Mesendoderm (in vitro differentiated cells): ENCODE data around the gene ABI3.

Experiments used
- DNase-seq: peaks from one replicate; pipeline ENCODE4 v3.0.0; 2013
- H2AK5ac ChIP-seq: 2 replicates; pipeline ENCODE4 v1.6.1; 2013; ENCODE audit warnings: low read length, inconsistent platforms
- H2BK120ac ChIP-seq: 2 replicates; pipeline ENCODE4 v1.6.1; 2013; ENCODE audit warnings: low read depth, mild to moderate bottlenecking, low read length, moderate library complexity, mixed read lengths
- H2BK15ac ChIP-seq: replicated peaks from 2 replicates; pipeline ENCODE4 v1.6.1; 2013; ENCODE audit warnings: low read depth, mild to moderate bottlenecking, moderate library complexity
- H2BK5ac ChIP-seq: 2 replicates; pipeline ENCODE4 v1.6.1; 2013; ENCODE audit warnings: low read length, inconsistent platforms
- H3K18ac ChIP-seq: 2 replicates; pipeline ENCODE4 v1.6.1; 2013; ENCODE audit warnings: mild to moderate bottlenecking, low read length, mixed read lengths
- H3K23ac ChIP-seq: one replicate; pipeline ENCODE4 v1.6.1; 2013; ENCODE audit warnings: low read length
- H3K27ac ChIP-seq: 2 replicates; pipeline ENCODE4 v1.5.1; 2013; ENCODE audit warnings: low read depth, mild to moderate bottlenecking, inconsistent platforms, low read length, moderate library complexity
- H3K27me3 ChIP-seq: 2 replicates; pipeline ENCODE4 v1.6.1; 2013; ENCODE audit warnings: low read length, control low read depth, mild to moderate bottlenecking, inconsistent platforms; ENCODE audit not compliant: insufficient read depth, poor library complexity
- H3K36me3 ChIP-seq: 2 replicates; pipeline ENCODE4 v1.6.1; 2013; ENCODE audit warnings: low read length, inconsistent platforms; ENCODE audit not compliant: control insufficient read depth, insufficient read depth
- H3K4ac ChIP-seq: one replicate; pipeline ENCODE4 v1.6.1; 2013; ENCODE audit warnings: low read depth, mild to moderate bottlenecking, low read length, moderate library complexity
- H3K4me1 ChIP-seq: 2 replicates; pipeline ENCODE4 v1.6.1; 2013; ENCODE audit warnings: low read depth, low read length, inconsistent platforms; ENCODE audit not compliant: control insufficient read depth
- H3K4me2 ChIP-seq: 2 replicates; pipeline ENCODE4 v1.6.1; 2013; ENCODE audit warnings: low read length
- H3K4me3 ChIP-seq: 2 replicates; pipeline ENCODE4 v1.5.1; 2013; ENCODE audit warnings: mild to moderate bottlenecking, low read length
- H3K56ac ChIP-seq: one replicate; pipeline ENCODE4 v1.6.1; 2013; ENCODE audit warnings: low read length
- H3K79me1 ChIP-seq: 2 replicates; pipeline ENCODE4 v1.6.1; 2013; ENCODE audit warnings: low read length, inconsistent platforms
- H3K79me2 ChIP-seq: 2 replicates; pipeline ENCODE4 v1.6.1; 2013; ENCODE audit warnings: mild to moderate bottlenecking, low read length; ENCODE audit not compliant: control insufficient read depth, insufficient read depth
- H3K9ac ChIP-seq: 2 replicates; pipeline ENCODE4 v1.6.1; 2013; ENCODE audit warnings: low read length, inconsistent platforms
- H4K5ac ChIP-seq: one replicate; pipeline ENCODE4 v1.6.1; 2013; ENCODE audit warnings: low read length
- H4K8ac ChIP-seq: one replicate; pipeline ENCODE4 v1.6.1; 2013; ENCODE audit warnings: low read depth, mild to moderate bottlenecking, control low read depth, low read length, moderate library complexity
- WGBS: extraction: QIAGEN DNeasy Blood & Tissue Kit; methylation state at CpG from one replicate; pipeline ENCODE4 v1.1.7; 2013; ENCODE audit warnings: low lambda C conversion rate, missing lambda C conversion rate; ENCODE audit not compliant: insufficient coverage; ENCODE audit errors: extremely low coverage; 5-methylcytosine and 5-hydroxymethylcytosine counted together

Gene ABI3

GRCh38 chr17:49213847-49214246 lies 3.3 kb downstream of the ABI3 start:
- H3K36me3 ChIP-seq: no peaks in the 10 kb centered on the region
- H2BK15ac ChIP-seq: no peak overlapping the region
- H2AK5ac ChIP-seq: no peak overlapping the region
- H3K79me2 ChIP-seq: no peaks in the 10 kb centered on the region
- WGBS: no CpG with 5 or more reads among the region's 2 CpGs
- no peaks in the 10 kb centered on the region for H3K27me3 ChIP-seq
- H3K27ac ChIP-seq: no peak overlapping the region
- H3K4ac ChIP-seq: no peak overlapping the region
- no peak overlapping the region for H4K5ac ChIP-seq
- H3K4me3 ChIP-seq: no peak overlapping the region
- H4K8ac ChIP-seq: no peak overlapping the region
- no peak overlapping the region for H2BK5ac ChIP-seq
- peaks cover 7% of the 10 kb centered on the region for H3K4me1 ChIP-seq
- no peak for DNase-seq
- H3K56ac ChIP-seq: no peak overlapping the region
- no peak overlapping the region for H3K23ac ChIP-seq
- H3K9ac ChIP-seq: no peak overlapping the region
- no peaks in the 10 kb centered on the region for H3K79me1 ChIP-seq
- no peak overlapping the region for H3K4me2 ChIP-seq
- no peak overlapping the region for H3K18ac ChIP-seq
- H2BK120ac ChIP-seq: no peak overlapping the region

GRCh38 chr17:49214676-49215360 lies 4.3 kb downstream of the ABI3 start:
- no peak overlapping the region for H3K27ac ChIP-seq
- no peak for DNase-seq
- WGBS: no CpG with 5 or more reads among the region's 12 CpGs
- no peak overlapping the region for H3K23ac ChIP-seq
- no peak overlapping the region for H3K4me3 ChIP-seq
- H3K4ac ChIP-seq: no peak overlapping the region
- no peak overlapping the region for H4K5ac ChIP-seq
- no peak overlapping the region for H2AK5ac ChIP-seq
- no peak overlapping the region for H3K9ac ChIP-seq
- no peak overlapping the region for H2BK15ac ChIP-seq
- H3K4me1 ChIP-seq: peaks cover 5% of the 10 kb centered on the region
- H3K18ac ChIP-seq: no peak overlapping the region
- H3K36me3 ChIP-seq: no peaks in the 10 kb centered on the region
- no peaks in the 10 kb centered on the region for H3K27me3 ChIP-seq
- H2BK5ac ChIP-seq: no peak overlapping the region
- no peak overlapping the region for H3K4me2 ChIP-seq
- no peak overlapping the region for H2BK120ac ChIP-seq
- H4K8ac ChIP-seq: no peak overlapping the region
- no peaks in the 10 kb centered on the region for H3K79me1 ChIP-seq
- H3K79me2 ChIP-seq: no peaks in the 10 kb centered on the region
- H3K56ac ChIP-seq: no peak overlapping the region

- DNase-seq: no peak
- Histone ChIP-seq H3K4me3 (no peak overlapping the region), H4K5ac (no peak overlapping the region), H3K4me1 (no peaks in the 10 kb centered on the region), H2BK15ac (no peak overlapping the region), H2AK5ac (no peak overlapping the region), H2BK5ac (no peak overlapping the region), H3K36me3 (no peaks in the 10 kb centered on the region), H3K18ac (no peak overlapping the region), H2BK120ac (no peak overlapping the region), H3K79me1 (no peaks in the 10 kb centered on the region), H3K79me2 (no peaks in the 10 kb centered on the region), H4K8ac (no peak overlapping the region), H3K9ac (no peak overlapping the region), H3K23ac (no peak overlapping the region), H3K4ac (no peak overlapping the region), H3K4me2 (no peak overlapping the region), H3K56ac (no peak overlapping the region), H3K27me3 (no peaks in the 10 kb centered on the region), H3K27ac (no peak overlapping the region)
- WGBS: no CpG with 5 or more reads among the region's 13 CpGs
Measured at GRCh38 chr17:49216482-49216881, 6.0 kb downstream of the ABI3 start.

GRCh38 chr17:49216953-49217650 lies 6.6 kb downstream of the ABI3 start:
- Histone ChIP-seq H3K36me3 (no peaks in the 10 kb centered on the region), H4K5ac (no peak overlapping the region), H2AK5ac (no peak overlapping the region), H3K9ac (no peak overlapping the region), H2BK15ac (no peak overlapping the region), H3K23ac (no peak overlapping the region), H3K18ac (no peak overlapping the region), H3K4ac (no peak overlapping the region), H3K4me3 (no peak overlapping the region), H2BK5ac (no peak overlapping the region), H4K8ac (no peak overlapping the region), H2BK120ac (no peak overlapping the region), H3K56ac (no peak overlapping the region), H3K4me2 (no peak overlapping the region), H3K79me2 (no peaks in the 10 kb centered on the region), H3K27ac (no peak overlapping the region), H3K27me3 (no peaks in the 10 kb centered on the region), H3K4me1 (no peaks in the 10 kb centered on the region), H3K79me1 (no peaks in the 10 kb centered on the region)
- DNase-seq: no peak
- no CpG with 5 or more reads among the region's 11 CpGs for WGBS

- no peak overlapping the region for H3K23ac ChIP-seq
- no peaks in the 10 kb centered on the region for H3K79me1 ChIP-seq
- no peak overlapping the region for H2BK5ac ChIP-seq
- H2BK15ac ChIP-seq: no peak overlapping the region
- H3K27me3 ChIP-seq: no peaks in the 10 kb centered on the region
- H3K36me3 ChIP-seq: no peaks in the 10 kb centered on the region
- no peaks in the 10 kb centered on the region for H3K4me1 ChIP-seq
- WGBS: no CpG with 5 or more reads among the region's 17 CpGs
- H2AK5ac ChIP-seq: no peak overlapping the region
- no peak overlapping the region for H2BK120ac ChIP-seq
- H3K4me2 ChIP-seq: no peak overlapping the region
- H3K56ac ChIP-seq: no peak overlapping the region
- H3K27ac ChIP-seq: no peak overlapping the region
- H3K9ac ChIP-seq: no peak overlapping the region
- no peaks in the 10 kb centered on the region for H3K79me2 ChIP-seq
- H3K4ac ChIP-seq: no peak overlapping the region
- DNase-seq: no peak
- H4K5ac ChIP-seq: no peak overlapping the region
- no peak overlapping the region for H3K4me3 ChIP-seq
- H3K18ac ChIP-seq: no peak overlapping the region
- H4K8ac ChIP-seq: no peak overlapping the region
Measured at GRCh38 chr17:49217651-49218413, 7.3 kb downstream of the ABI3 start.
